Fibroblast of skin of left biceps (primary cell): ENCODE data around the gene CD151.

ENCODE experiments used
- DNase-seq, 2 experiments: peaks; one replicate each; pipeline ENCODE4 v3.0.0-alpha.2; 2013; ENCODE audit warnings: low read depth in 2 of 2

Gene CD151

DNA sequence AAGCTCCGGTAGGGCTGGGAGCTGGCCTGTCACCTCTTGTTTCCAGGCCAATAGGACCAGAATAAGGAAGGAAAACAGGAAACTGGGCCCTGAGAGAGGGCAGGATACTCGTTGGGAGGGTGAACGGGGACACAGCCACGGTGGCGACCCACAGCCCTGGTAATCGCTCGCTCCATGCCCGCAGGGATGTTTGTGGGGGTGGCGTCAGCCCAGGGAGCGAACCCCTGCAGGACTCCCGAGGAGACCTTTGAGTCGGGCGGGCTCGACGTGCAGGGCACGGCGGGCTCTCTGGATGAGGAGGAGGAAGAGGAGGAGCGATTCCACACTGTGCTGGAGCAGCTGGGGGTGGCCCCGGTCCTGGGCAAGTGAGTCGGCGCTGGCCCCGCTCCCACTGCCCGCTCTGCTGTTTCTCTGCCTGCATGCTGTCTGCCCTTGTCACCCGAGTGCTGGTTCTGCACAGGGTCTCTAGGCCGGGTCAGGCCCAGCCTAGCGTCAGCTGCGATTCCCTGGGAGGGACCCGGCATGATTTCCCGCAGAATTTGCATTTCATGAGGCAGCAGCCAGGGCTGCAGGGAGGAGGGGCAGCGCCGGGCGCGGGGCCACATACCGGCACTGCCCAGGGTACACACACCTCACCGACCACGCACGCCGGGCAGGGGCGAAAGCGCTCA lies 3.4 kb upstream of the CD151 start:
- no peak for DNase-seq

DNA sequence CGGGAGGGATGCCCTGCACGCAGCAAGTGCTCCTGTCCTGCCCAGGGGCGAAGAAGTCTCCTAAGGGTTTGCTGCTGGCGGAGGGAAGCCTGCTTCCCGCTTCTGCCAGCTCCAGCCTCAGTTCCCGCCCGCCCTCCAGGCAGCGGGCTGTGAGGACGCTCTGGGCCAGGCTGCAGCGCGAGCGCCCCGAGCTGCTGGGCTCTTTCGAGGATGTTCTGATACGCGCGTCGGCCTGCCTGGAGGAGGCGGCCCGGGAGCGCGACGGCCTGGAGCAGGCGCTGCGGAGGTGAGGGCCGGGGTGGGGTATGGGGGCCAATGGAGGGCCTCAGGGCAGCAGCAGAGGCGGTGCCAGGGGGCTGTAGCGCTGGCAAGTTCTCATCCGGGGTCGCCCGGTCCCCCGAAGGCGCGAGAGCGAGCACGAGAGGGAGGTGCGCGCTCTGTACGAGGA lies 2.9 kb upstream of the CD151 start:
- DNase-seq: no peak

DNA sequence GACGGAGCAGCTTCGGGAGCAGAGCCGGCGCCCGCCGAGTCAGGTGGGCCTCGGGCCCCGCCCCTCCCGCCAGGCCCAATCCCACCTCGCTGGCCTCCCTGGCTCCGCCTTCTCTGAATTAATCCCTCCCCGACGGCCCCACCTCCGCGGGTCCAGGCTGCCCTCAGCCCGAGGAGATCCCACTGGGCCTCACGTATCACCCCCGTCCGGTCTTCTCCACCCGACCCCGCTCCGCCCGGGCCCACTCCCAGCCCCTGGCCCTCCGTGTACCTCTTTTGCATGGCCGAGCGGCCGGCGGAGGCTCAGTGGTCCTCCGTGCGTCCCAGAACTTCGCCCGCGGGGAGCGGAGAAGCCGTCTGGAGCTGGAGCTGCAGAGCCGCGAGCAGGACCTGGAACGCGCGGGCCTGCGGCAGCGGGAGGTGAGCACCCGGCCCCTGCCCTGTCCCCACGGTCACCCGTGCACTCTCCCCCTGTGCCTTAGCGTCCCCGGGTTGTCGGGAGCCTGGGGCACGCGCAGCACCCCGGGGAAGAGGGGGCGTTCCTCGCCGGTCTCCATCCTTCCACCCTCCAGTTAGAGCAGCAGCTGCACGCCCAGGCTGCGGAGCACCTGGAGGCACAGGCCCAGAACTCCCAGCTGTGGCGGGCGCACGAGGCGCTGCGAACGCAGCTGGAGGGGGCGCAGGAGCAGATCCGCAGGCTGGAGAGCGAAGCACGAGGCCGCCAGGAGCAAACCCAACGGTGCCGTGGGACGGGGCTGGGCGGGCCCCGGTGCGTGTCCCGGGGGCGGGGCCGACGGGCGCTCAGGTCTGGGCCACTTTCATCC lies 2.2 kb upstream of the CD151 start:
- no peak for DNase-seq

DNA sequence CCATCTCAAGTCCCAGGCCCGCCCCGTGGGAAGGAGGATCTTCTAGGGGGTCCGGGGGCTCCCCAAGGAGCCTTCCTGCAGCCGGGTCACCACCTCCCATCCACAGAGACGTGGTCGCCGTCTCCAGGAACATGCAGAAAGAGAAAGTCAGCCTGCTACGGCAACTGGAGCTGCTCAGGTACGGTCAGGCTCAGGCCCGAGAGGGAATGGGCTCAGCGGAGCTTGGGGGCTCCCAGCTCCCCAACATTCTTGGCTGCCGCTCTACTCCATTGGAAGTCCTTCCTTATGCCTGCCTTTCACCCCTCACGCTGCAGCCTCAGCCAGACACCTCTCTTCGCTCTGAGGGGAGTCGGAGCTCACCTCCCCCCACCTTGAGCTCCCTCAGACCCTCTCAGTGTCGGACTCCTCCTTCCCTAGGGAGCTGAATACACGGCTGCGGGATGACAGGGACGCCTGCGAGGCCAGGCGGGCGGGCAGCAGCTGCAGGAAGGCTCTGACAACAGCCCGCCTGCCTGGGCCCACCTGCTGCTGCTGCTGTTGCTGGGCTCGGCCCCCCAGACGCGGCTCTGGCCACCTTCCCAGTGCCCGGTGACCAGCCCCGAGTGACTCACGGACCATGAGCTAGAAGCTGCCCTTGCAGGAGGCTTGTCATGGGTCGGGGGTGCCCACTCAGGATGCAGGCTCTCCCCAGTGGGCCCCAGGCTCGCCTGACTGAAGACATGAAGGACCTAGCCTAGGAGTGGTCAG lies 1.5 kb upstream of the CD151 start:
- DNase-seq: no peak

DNA sequence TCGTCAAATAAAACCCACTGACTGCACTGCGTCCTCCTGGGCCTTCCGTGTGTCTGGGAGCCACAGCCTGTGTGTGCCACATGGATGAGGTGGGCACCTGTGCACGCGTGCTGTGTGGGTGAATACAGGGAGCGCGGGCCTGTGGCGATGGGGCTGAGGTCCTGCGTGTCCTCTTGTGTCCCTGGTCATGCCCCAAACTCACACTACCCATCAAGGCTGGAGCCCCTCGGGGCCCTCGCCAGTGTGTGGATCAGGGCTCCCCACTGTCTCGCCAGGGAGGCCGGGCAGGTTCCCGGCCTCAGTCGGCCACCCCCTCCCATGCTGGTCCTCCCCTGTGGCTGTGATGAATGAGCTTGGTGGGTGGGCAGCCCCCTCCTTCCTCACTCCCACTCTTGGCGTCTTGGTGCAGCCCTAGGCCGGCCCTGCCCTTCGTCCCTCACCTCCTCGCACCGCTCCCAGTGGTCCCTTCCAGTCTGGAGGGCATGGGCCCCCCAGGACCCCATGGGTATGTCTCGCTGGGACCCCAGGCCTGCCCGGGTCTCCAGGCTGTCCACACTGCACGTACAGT lies 707 bp upstream of the CD151 start:
- no peak for DNase-seq

DNA sequence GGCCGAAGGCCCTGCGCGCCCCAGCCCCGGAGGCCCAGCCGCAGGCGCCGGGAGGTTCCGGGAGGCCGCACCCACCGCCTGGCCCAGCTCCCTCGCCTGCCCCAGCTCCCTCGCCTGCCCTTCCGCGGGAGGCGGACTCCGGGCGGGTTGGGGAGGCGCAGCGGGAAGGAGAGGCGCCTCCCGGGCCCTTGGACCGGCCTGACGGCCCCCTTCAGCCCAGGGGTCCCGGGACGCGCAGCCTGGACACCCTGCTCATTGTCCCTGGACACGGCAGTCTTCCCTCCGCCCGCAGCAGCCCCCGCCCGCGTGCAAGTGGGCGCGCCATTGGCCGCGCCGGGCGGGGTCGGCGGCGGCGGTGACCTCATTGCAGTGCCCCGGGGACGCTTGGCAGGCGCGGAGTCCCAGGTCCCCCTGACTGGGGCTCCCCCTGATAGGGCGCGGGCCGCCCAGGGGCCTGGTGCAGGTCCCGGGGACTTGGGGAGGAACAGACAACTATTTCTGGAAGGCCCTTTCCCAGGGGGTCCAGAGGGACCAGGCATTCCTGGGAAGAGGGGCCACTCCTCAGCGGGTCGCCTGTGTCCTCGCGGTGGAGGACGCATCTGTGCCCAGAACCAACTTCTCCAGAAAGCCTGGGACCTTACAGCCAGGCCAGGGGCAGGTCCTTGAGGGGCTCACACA lies 501 bp downstream of the CD151 start:
- no peak for DNase-seq

DNA sequence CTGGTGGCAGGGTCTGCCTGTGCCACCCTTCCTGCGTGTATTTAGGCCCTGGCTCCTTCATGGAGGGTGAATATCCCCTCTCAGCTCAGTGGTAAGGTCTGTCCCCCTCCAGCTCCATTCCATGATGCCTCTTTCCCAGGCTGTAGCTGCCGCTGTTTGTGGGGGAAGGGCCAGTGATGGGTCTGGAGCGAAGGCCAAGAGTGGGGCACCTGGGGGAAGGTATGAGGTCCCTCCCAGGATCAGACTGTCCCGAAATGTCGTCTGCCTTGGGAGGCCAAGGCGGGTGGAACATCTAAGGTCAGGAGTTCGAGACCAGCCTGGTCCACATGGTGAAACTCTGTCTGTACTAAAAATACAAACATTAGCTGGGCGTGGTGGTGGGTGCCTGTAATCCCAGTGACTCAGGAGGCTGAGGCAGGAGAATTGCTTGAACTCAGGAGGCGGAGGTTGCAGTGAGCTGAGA lies 1.1 kb downstream of the CD151 start:
- DNase-seq: no peak

DNA sequence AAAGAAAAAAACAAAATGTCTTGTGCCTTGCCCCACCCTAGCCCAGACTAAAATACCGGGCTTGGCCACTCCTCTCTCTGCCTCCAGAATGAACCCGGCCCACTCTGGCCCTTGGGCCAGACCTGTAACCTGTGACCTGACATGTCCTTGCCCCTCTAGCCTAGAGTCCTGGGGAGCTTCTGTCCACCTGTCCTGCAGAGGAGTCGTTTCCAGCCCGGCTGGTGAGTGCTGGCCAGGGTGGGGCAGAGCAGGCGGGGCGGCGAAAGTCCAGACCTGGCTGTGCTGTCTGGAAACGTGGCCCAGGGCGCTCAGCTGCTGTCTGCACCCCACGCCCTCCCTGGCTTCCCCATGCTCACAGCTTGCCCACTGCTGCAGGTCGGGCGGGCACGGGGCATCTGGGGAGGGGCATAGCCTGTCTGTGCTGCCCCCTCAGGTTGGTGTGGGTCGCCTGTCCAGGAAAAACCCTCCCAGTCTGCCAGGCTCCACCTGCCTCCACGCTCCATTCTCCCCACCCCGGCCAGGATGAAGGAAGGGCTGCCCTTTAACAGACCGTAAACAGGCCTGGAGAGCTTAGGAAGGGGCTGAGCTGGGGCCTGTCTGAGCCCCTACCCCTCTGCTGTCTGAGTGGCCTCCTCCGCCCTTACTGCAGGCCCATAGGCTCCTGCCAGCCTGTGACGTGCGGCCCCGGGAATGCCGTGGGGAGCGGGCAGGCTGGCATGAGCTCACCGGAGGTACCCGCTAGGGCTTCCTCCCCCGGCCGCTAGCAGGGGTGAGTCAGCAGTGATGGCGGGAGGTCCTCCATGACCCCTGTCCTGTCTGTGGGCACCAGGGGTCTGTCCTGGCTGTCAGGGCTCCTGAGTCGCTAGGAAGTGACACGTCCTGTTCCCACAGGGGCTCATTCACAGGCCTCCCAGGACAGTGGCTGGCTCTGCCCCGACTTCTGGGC lies 1.9 kb downstream of the CD151 start:
- DNase-seq: no peak

DNA sequence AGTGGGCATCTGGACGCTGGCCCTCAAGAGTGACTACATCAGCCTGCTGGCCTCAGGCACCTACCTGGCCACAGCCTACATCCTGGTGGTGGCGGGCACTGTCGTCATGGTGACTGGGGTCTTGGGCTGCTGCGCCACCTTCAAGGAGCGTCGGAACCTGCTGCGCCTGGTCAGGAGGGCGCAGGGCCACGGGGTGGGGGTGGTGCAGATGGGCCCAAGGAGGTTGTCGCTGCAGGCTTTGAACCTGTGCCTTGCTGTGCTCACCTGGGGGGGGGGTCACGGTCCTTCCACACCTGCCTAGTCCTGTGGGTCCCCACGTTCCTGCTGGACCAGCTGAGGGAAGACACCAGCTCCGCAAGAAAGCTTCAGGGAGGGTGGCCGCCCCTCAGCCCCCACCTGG lies 3.5 kb downstream of the CD151 start:
- DNase-seq: no peak

DNA sequence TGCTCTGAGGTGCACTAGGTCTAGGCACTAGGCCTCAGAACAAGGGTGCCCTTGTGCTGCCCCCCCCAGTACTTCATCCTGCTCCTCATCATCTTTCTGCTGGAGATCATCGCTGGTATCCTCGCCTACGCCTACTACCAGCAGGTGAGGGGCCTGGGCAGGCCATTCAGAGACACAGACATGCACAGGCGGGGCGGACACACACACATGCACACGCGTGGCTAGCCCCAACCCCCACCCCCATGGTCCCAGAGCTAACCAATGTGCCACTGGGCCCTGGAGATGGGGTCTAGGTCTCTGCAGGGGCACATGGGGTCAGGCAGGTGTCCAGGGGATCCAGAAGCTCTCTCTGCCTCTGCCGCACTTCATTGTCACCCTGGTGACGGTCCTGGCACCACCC lies 3.9 kb downstream of the CD151 start:
- DNase-seq: no peak

DNA sequence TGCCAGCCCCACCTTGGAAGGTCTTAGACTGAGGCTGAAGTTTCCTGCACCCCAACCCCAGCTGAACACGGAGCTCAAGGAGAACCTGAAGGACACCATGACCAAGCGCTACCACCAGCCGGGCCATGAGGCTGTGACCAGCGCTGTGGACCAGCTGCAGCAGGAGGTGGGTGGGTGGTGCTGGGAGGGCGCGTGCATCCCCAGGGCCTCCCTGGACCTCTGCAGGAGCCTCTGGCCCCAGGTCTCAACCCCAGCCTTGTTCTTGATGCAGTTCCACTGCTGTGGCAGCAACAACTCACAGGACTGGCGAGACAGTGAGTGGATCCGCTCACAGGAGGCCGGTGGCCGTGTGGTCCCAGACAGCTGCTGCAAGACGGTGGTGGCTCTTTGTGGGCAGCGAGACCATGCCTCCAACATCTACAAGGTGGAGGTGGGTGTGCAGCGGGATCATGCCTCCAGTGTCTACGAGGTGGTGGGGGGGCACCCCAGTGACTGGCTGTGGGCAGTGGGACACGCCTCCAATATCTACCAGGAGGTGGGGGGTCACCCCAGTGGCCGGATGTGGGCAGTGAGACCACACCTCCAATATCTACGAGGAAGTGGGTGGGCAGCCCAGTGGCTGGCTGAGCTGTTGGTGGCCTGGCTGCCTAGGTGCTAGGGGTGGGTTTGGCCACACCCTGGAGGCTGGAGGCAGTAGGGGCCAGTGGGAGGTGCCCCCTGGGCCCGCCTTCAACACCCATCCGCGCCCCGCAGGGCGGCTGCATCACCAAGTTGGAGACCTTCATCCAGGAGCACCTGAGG lies 4.6 kb downstream of the CD151 start:
- no peak for DNase-seq

DNA sequence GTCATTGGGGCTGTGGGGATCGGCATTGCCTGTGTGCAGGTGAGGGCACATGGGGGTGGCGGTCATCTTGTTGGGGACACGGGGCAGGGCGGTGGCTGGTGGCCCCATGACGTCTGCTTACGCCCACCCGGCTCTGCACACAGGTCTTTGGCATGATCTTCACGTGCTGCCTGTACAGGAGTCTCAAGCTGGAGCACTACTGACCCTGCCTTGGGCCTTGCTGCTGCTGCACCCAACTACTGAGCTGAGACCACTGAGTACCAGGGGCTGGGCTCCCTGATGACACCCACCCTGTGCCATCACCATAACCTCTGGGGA lies 5.2 kb downstream of the CD151 start:
- DNase-seq: no peak

DNA sequence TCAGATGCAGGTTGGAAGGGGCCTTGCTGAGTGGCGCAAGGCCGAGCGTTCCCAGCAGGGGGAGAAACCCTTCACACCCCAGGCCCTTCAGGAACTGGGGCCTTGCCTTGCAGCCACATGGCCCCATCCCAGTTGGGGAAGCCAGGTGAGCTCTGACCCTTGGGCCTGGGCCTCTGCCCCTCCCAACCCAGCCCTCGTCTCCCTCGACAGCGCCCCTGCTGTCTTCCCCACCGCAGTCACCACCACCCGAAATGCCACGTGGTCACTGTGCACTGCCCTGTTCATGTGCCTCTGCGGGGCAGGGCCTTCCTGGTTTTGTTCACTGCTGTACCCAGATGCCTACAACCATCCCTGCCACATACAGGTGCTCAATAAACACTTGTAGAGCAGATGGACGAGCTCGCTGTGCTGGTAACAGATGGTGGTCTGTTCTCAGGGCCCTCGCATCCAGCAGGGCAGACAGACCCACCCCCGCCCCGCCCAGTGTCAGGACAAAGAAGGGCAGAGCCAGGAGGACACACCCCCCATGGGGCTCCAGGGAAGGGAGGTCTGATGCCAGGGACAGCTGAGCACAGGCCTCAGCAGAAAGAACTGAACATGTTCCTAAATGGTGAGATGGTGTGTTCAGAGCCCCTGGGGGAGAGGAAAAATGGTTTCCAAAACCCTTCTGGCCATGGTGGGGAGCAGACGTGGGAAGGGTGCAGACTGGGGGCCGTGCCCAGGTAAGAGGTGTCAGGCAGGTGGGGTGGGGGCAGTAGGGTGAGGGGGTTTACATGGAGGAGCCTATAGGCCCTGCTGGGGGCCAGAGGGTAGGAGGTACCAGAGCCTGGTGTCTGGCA lies 5.9 kb downstream of the CD151 start:
- DNase-seq: no peak

DNA sequence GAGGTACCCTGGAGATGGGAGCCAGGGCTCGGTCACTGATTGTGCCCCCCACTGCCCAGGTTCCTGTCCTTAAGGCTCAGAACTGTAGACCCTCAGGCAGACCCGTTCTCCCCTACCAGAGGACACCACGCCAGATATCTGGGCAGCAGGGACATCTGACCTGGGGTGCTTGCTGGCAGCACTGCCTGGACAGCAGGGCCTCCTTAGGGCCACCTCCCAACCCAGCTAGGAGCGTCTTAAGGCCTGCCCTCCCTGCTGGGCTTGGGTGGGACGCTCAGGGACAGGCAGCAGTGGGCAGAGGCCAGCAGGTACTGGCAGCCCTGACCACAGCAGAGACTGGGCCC lies 6.5 kb downstream of the CD151 start:
- DNase-seq: no peak

DNA sequence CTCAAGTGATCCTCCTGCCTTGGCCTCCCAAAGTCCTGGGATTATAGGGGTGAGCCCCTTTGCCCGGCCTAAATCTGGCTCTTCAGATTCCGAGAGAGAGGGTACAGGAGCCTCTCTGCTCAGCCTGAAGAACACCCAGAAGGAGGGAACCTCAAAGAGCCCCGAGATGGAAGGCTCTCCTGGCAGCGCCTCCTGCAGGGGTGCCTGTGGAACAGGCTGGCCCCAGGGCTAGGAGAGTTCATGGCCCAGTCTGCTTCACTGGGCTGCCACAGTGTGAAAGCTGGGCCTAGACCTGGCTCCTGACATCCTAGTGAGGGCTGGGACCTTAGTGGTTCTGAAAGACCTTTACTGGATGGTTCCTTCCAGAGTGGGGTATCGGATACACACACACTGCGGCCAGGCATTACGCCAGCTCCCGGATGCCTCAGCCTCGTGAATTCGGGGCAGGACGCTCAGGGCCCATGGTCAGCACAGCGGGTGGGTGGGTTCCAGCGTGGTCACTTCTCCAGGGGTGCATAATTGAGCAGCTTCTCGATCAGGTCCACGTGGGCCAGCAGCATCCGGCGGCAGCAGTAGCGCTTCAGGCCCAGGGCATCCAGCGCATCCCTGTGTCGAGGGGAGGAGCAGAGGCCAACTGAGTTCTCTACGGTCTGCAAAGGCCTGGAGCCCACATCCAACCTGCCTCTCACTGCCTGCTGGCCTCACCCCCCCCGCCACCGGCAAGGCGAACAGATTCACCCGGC lies 7.3 kb downstream of the CD151 start:
- no peak for DNase-seq

DNA sequence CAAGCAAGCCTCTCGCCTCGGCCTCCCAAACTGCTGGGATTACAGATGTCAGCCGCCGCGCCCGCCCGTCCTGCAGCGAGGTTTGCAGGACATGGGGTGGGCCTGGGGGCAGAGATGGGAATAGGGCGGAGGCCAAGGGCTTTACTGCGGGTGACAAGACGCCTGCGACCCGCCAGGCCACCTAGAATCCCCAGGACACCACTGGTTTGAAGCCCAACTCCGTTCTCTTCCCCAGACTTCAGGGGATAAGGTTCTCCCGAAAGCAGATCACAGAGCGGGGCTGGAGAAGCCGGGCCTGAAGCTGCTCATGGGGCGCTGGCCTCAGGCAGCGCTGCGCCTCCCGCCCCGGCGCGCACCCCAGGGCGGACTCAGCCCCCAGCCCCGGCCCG lies 9.2 kb downstream of the CD151 start:
- no peak for DNase-seq

DNA sequence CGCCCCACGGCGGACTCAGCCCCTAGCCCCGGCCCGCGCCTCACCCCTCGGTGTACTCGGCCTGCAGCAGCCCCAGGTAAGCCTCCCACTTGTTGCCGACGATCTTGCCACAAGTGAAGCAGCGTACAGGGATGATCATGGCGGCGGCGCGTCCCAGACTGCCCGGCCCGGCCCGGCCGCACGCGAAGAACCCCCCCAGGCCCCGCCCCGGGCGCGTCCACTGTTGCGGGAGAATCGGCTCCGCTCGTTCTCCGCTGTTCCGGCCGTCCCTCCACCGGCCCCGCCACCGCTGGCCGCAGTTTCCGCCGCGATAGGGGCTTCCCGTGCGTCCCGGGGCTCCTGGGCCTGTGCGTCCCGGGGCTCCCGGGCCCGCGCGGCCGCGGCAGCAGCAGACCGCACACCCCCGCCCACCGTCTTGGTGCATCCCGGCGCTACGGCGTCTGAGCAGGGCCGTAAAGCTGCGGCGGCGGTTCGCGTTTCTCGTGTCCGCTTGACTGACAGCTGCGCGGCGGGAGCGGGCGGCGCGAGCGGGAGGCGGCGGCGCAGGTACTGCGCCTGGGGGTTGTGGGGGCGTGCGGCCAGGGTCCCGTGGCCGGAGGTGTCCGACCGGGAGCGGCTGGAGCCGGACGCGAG lies 9.7 kb downstream of the CD151 start, which contains the start of the genes POLR2L and TSPAN4:
Gene POLR2L, minus strand, starts transcription at position 160 of the 633 bp plus-strand sequence. Its CDS starts 21 bp downstream, at position 139.
Gene TSPAN4, plus strand, starts transcription at position 483 of the 633 bp plus-strand sequence. CDS start 7,453 bp downstream, outside the sequence.
- DNase-seq: peak; percentile 62 to 67
